Measurements from ENCODE around the gene SGF29. TPM values are rescaled to one million over a fixed set of nuclear protein-coding genes. Genes with fewer than 3 reads are reported as not detected.

SGF29 gene
- total and polyA plus RNA-seq, 2 of the 8 experiments (the other 6 are each of a cell fraction or from before 2014, with no cell fraction given): 3.1 to 22.7 TPM

DNA sequence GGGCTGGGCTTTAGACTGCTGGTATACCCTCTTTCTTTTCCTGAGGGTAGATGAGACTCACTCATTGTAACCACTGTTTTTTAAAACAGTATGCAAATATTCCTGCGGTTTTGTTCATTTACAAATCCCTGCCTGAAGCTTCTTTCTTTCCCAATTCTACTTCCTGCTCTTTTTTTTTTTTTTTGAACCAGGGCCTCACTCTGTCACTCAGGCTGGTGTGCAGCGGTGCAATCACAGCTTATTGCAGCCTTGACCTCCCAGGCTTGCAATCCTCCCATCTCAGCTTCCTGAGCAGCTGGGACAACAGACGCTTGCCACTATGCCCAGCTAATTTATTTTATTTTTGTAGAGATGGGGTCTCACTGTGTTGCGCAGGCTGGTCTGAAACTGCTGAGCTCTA is 64.2 kb downstream of the SGF29 start:
- no peak overlapping the region for H3K9ac ChIP-seq (replicated peaks in 1 of 4; ENCODE audit: extremely low read depth in 1 of 4, low read depth in 3 of 4, low read length in 3 of 4)
- 0 out of 2 replicates have a peak overlapping the region, but pooled peaks have one; percentile 3 for H4K8ac ChIP-seq (ENCODE audit: extremely low read depth, insufficient read depth, low read length)
- no peak overlapping the region for H3K27ac ChIP-seq (ENCODE audit: low read depth, low read length)
- H3K27me3 ChIP-seq (replicated peaks in 1 of 4; ENCODE audit: control insufficient read depth in 3 of 4, extremely low read depth in 1 of 4, insufficient read depth in 3 of 4, low read length in 3 of 4): no peaks in the 10 kb centered on the region
- no peak overlapping the region for H2BK5ac ChIP-seq (ENCODE audit: low read depth, low read length)
- peaks cover 2 to 5% (median 3%) of the 10 kb centered on the region in 4 experiments; a peak in 4 of 7 replicates for H3K4me1 ChIP-seq (replicated peaks in 1 of 4; ENCODE audit: control insufficient read depth in 3 of 4, insufficient read depth in 4 of 4, low read length in 3 of 4)
- H2BK12ac ChIP-seq (ENCODE audit: low read depth, low read length): no peak overlapping the region
- H3K36me3 ChIP-seq (ENCODE audit: control insufficient read depth in 2 of 4, insufficient read depth in 4 of 4, low read length in 3 of 4): no peaks in the 10 kb centered on the region
- H2AFZ ChIP-seq (ENCODE audit: low read length): no peak overlapping the region
- no peak for FAIRE-seq
- CTCF ChIA-PET (ENCODE audit: partially characterized antibody): interaction anchor here (1.0 kb wide), 1 partner anchor 10 kb away, joined by 3 read pairs; no protein-coding TSS in a partner anchor
- no peak overlapping the region for H4K91ac ChIP-seq (replicated peaks; ENCODE audit: insufficient read length, low read length)
- no peak for DNase-seq (ENCODE audit: low read depth in 1 of 2, low spot score in 2 of 2)
- no peak overlapping the region for H3K23ac ChIP-seq (ENCODE audit: insufficient read length)
- no peak for TF ChIP-seq CTBP2 (IDR thresholded peaks at IDR 0.05; ENCODE audit: borderline replicate concordance, insufficient read depth, insufficient read length, low read length)
- 0 out of 2 replicates have a peak, but pooled peaks have one; percentile 16 for TF ChIP-seq SP1 (IDR thresholded peaks at IDR 0.05; ENCODE audit: low read depth, low read length)
- H3K14ac ChIP-seq (ENCODE audit: insufficient read length): no peak overlapping the region
- no peak overlapping the region; the same call in 1 of the 2 replicates for H3K18ac ChIP-seq (ENCODE audit: extremely low read depth, low read length)
- no peaks in the 10 kb centered on the region for H3K79me1 ChIP-seq (ENCODE audit: low read depth, low read length)
- H3K4ac ChIP-seq (replicated peaks; ENCODE audit: insufficient read length, low read depth, low read length): no peak overlapping the region
- peak overlapping the region in 1 of 2 experiments; percentile 49; a peak in 2 of 4 replicates for H3K4me2 ChIP-seq (ENCODE audit: insufficient read depth in 1 of 2, low read depth in 2 of 2, low read length in 2 of 2)
- H2BK15ac ChIP-seq (ENCODE audit: low read length): no peak overlapping the region
- POLR2A ChIA-PET (ENCODE audit: partially characterized antibody): no interaction called here
- 38% methylated on average over 3 of the region's 4 CpGs; no CpG with 5 or more reads in 1 of the 2 experiments for WGBS, 2 experiments (ENCODE audit: extremely low coverage in 1 of 2, insufficient coverage in 1 of 2, insufficient read length in 1 of 2, insufficient replicate concordance in 2 of 2, low coverage in 1 of 2, low lambda C conversion rate in 2 of 2, missing lambda C conversion rate in 1 of 2)
- no peak overlapping the region for H2BK20ac ChIP-seq (ENCODE audit: low read length)
- no peak overlapping the region for H2AK5ac ChIP-seq (ENCODE audit: low read depth, low read length)
- no peak overlapping the region for H3K4me3 ChIP-seq (ENCODE audit: extremely low read depth in 1 of 4, insufficient read depth in 2 of 4, low read depth in 3 of 4, low read length in 4 of 4)
- H3K79me2 ChIP-seq (ENCODE audit: control insufficient read depth in 1 of 2, insufficient read depth in 2 of 2, low read length in 2 of 2): no peaks in the 10 kb centered on the region
- H3K56ac ChIP-seq (replicated peaks; ENCODE audit: insufficient read length, low read depth, low read length): no peak overlapping the region
- no peak overlapping the region for H4K5ac ChIP-seq (ENCODE audit: insufficient read length, low read depth, low read length)
- H3K9me3 ChIP-seq (ENCODE audit: insufficient read depth in 2 of 2, low read depth in 1 of 2, low read length in 1 of 2): no peaks in the 10 kb centered on the region
- no peaks in the 10 kb centered on the region for H4K20me1 ChIP-seq (replicated peaks in 1 of 2; ENCODE audit: control insufficient read depth in 1 of 2, insufficient read depth in 2 of 2, low read length in 2 of 2)
- H2BK120ac ChIP-seq (replicated peaks; ENCODE audit: low read depth, low read length): no peak overlapping the region
- H3K23me2 ChIP-seq (ENCODE audit: low read depth, low read length): no peaks in the 10 kb centered on the region

Data from H1 (cell line).